ENCODE measurements around the gene ZMYND19. TPM values are rescaled to one million over a fixed set of nuclear protein-coding genes. Genes with fewer than 3 reads are reported as not detected.
"Not testable (repeated sequence)": the region's sequence is repeated elsewhere in the genome, so short reads cannot be mapped to it uniquely, and the experiment has no call there.

Gene ZMYND19
- total RNA-seq, 4 donors from 2014 or later = 26.1 to 40.5 (median 38.1) TPM

DNA sequence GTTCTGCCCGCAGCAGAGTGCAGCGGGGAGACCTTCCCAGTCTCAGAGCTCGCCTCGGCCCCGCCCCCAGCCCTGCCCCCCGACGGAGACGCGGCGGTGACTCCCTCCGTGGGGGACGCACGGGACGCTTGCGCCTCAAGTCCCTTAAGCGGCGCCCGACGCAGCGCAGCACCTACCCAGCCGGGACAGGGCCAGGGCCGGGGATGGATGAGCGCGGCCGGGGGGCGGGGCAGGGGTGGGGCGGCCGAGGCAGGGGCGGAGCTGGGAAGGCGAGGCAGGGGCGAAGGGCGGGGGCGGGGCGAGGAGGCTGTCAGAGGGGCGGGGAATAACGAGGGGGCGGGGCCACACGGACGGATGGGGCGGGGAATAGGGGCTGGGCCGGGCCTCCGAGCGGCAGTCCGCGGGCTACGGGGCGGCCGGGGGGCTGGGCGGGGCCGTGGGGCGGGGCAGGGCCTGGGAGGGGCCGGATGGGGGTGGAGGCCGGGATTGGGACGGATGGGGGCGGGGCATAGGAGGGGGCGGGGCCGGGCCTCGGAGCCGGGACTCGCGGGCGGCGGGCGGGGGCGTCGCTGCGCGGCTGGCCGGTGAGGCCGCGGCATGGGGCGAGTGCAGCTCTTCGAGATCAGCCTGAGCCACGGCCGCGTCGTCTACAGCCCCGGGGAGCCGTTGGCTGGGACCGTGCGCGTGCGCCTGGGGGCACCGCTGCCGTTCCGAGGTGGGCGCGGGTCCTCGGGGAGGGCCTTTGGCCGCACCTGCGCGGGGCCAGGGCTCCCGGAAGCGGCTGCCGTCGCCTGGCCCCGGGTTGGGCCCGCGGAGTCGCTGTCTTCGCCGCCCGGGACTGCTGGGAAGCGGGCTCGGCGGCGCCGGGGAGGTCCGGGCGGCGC is 15.1 kb upstream of the ZMYND19 start, which contains the start of gene ARRDC1:
Gene ARRDC1 (plus strand): TSS at position 566 of the 884 bp plus-strand sequence. CDS start 32 bp downstream, at position 598.
- WGBS, 2 donors = 0% methylated on average over 41 of the region's 111 CpGs; no CpG with 5 or more reads in 1 of the 2 donors
- peak within 1 kb of the TSS; percentile 89 for H3K4me3 ChIP-seq (ENCODE audit: low read depth, poor library complexity, severe bottlenecking)
- DNase-seq (ENCODE audit: low spot score in 2 of 2) = peak; percentile 91 to 98
- intact Hi-C loops (cut with DNase I; ENCODE audit: low total_unique reads) = no loop called here
- TF ChIP-seq, protein P1, sequence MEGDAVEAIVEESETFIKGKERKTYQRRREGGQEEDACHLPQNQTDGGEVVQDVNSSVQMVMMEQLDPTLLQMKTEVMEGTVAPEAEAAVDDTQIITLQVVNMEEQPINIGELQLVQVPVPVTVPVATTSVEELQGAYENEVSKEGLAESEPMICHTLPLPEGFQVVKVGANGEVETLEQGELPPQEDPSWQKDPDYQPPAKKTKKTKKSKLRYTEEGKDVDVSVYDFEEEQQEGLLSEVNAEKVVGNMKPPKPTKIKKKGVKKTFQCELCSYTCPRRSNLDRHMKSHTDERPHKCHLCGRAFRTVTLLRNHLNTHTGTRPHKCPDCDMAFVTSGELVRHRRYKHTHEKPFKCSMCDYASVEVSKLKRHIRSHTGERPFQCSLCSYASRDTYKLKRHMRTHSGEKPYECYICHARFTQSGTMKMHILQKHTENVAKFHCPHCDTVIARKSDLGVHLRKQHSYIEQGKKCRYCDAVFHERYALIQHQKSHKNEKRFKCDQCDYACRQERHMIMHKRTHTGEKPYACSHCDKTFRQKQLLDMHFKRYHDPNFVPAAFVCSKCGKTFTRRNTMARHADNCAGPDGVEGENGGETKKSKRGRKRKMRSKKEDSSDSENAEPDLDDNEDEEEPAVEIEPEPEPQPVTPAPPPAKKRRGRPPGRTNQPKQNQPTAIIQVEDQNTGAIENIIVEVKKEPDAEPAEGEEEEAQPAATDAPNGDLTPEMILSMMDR (IDR thresholded peaks at IDR 0.05) = no peak
- no peak for TF ChIP-seq POLR2A (IDR thresholded peaks at IDR 0.05)

DNA sequence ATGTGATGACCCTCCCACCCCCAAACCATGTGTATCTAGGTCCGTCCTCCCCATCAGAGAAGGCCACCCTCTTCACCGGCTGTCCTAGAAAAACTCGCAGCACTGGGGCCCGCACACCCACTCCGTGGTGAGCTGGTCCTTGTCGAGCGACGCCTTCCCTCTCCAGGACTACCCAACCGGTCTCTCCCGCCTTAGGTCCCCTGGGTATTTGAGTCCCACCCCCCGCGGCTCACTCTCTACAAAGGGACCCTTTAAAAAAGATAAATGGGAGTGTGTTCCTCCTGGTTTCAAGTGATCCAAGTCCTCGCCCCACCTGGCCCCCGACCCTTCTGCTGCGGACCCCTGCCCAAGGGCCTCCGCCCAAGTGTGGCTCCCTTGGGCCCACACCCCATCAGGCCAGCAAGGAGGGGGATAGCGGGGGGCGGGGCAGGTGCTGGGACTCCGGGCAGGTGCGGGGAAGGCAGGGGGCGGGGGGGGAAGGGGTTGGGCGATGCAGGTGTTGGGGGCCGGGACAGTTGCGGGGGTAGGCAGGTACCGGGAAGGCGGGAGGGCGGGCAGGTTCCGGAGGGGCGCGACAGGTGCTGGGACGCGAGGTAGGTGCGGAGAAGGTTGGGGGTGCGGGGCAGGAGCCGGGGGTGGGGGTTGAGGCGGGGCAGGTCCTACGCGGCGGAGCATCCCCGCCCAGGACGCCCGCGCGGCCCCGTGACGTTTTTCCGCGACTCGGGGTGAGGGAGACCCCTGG is 14.2 kb upstream of the ZMYND19 start:
- DNase-seq (ENCODE audit: low spot score in 2 of 2) = peak in 1 of 2 donors; percentile 92
- H3K4me3 ChIP-seq (ENCODE audit: low read depth, poor library complexity, severe bottlenecking) = no peak overlapping the region
- intact Hi-C loops (cut with DNase I; ENCODE audit: low total_unique reads) = no loop called here
- 8 to 11% methylated on average over 36 to 47 of the region's 49 CpGs for WGBS, 2 donors
- TF ChIP-seq POLR2A (IDR thresholded peaks at IDR 0.05) = no peak
- TF ChIP-seq, protein P1 (IDR thresholded peaks at IDR 0.05) = no peak

DNA sequence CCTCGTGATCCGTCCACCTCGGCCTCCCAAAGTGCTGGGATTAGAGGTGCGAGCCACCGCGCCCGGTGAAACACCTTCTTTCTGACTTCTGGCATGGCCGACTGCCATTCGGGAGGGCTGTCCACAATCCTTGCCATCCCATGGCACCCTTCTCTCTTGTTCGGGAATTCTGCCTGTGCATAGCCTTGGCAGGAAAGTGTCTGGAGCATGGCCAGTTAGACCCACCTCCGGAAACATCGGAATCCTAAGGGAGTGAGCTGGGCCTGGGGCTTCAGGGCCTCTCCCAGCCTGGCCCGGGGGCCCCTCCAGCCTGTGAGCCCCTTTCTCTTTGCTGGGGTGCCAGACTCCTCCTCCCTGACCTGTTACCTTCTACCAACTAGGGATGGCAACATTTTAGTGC is 13.6 kb upstream of the ZMYND19 start:
- 58 to 60% methylated on average over 13 of the region's 13 CpGs for WGBS, 2 donors
- H3K4me3 ChIP-seq (ENCODE audit: low read depth, poor library complexity, severe bottlenecking) = no peak overlapping the region
- intact Hi-C loops (cut with DNase I; ENCODE audit: low total_unique reads) = no loop called here
- DNase-seq (ENCODE audit: low spot score in 2 of 2) = no peak
- no peak for TF ChIP-seq POLR2A (IDR thresholded peaks at IDR 0.05)
- TF ChIP-seq, protein P1 (IDR thresholded peaks at IDR 0.05) = no peak

DNA sequence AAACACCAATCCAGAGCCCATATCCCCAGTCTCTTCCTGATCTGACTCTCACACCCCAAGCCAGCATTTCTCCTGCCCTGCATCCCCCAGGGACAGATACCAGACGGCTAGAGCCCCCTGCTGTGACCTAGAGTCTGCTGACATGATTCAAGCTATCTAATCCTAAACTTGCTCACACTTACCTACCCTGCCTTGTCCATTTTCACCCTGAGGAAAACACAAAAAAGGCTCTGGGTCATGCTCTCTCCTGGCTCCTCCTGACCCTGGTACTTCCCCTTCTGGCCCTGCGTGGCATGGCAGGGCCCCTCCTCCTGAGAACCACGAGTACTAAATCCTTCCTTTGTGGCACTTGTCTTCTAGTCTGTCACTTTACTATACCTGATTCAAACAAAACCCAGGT is 12.3 kb upstream of the ZMYND19 start:
- intact Hi-C loops (cut with DNase I; ENCODE audit: low total_unique reads) = no loop called here
- no peak for DNase-seq (ENCODE audit: low spot score in 2 of 2)
- 9 to 16% methylated on average over 3 of the region's 3 CpGs for WGBS, 2 donors
- no peak overlapping the region for H3K4me3 ChIP-seq (ENCODE audit: low read depth, poor library complexity, severe bottlenecking)
- TF ChIP-seq, protein P1 (IDR thresholded peaks at IDR 0.05) = no peak
- TF ChIP-seq POLR2A (IDR thresholded peaks at IDR 0.05) = no peak

DNA sequence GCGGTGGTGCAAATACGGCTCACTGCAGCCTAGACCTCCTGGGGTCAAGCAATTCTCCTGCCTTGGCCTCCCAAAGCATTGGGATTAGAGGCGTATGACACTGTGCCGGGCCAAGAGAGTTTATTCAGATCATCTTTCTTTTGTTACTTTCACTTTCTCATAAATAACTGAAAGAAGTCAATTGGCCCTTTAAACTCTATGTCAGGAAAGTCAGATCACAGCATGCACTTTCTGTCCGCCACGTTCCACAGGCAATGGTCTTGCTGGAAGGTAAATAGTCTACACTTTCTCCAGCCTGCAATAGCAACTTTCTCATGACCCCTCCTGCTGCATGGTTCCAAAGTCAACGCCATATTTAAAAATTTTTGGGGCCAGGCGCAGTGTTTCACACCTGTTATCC is 8.6 kb upstream of the ZMYND19 start:
- intact Hi-C loops (cut with DNase I; ENCODE audit: low total_unique reads) = no loop called here
- TF ChIP-seq, protein P1 (IDR thresholded peaks at IDR 0.05) = no peak
- no peak for TF ChIP-seq POLR2A (IDR thresholded peaks at IDR 0.05)
- H3K4me3 ChIP-seq (ENCODE audit: low read depth, poor library complexity, severe bottlenecking) = no peak overlapping the region
- 79% methylated on average over 8 of the region's 8 CpGs for WGBS, 2 donors
- DNase-seq (ENCODE audit: low spot score in 2 of 2) = no peak

DNA sequence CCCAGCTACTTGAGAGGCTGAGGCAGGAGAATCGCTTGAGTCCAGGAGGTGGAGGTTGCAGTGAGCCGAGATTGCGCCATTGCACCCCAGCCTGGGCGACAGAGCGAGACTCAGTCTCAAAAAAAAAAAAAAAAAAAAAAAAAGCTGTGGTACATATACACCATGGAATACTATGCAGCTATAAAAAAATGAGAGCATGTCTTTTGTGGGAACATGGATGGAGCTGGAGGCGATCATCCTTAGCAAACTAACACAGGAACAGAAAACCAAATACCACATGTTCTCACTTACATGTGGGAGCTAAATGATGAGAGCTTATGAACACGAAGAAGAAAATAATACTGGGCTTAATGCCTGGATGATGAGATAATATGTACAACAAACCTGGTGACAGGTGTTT is 6.3 kb upstream of the ZMYND19 start:
- H3K4me3 ChIP-seq (ENCODE audit: low read depth, poor library complexity, severe bottlenecking); intact Hi-C loops (cut with DNase I; ENCODE audit: low total_unique reads); DNase-seq (ENCODE audit: low spot score in 2 of 2): not testable (repeated sequence)
- 87 to 93% methylated on average over 7 of the region's 7 CpGs for WGBS, 2 donors
